ENCODE results near the gene RPS21. TPM values are rescaled to one million over a fixed set of nuclear protein-coding genes. Genes with fewer than 3 reads are reported as not detected.

Gene RPS21
- total RNA-seq, 1 experiment from 2014 or later: 2,488 TPM

- peak overlapping the region; percentile 98 for H3K27ac ChIP-seq (ENCODE audit: low read depth, low read length)
- peak overlapping the region; percentile 100 for H3K4me2 ChIP-seq (ENCODE audit: low read length)
- H3K9me3 ChIP-seq (ENCODE audit: control insufficient read depth in 1 of 2, insufficient read depth in 1 of 2, low read depth in 1 of 2, low read length in 2 of 2): no peaks in the 10 kb centered on the region
- RAD21 ChIA-PET (ENCODE audit: low non-redundant PET in 1 of 2, low total read pairs in 2 of 2, uncharacterized antibody in 2 of 2, unreplicated experiment in 2 of 2): no interaction called here
- ATAC-seq: peak; percentile 28
- no peaks in the 10 kb centered on the region for H3K27me3 ChIP-seq (ENCODE audit: insufficient read depth, low read length)
- peaks cover 80 to 90% of the 10 kb centered on the region in 2 experiments for H3K4me1 ChIP-seq (ENCODE audit: control insufficient read depth in 1 of 2, insufficient read depth in 2 of 2, low read length in 2 of 2)
- no peaks in the 10 kb centered on the region for H3K9me2 ChIP-seq (ENCODE audit: insufficient read depth)
- TF ChIP-seq SP1 (IDR thresholded peaks at IDR 0.05; ENCODE audit: low read depth) (no peak), FOSL1 (IDR thresholded peaks at IDR 0.05; ENCODE audit: low read depth) (no peak), POLR2AphosphoS5 (IDR thresholded peaks at IDR 0.05; ENCODE audit: low read depth, low read length) (peak; percentile 26; the same call in 1 of the 2 replicates)
- peak overlapping the region; percentile 83 to 88 for H3K4me3 ChIP-seq (replicated peaks in 1 of 2; ENCODE audit: low read depth in 1 of 2, low read length in 2 of 2)
- intact Hi-C loops (cut with micrococcal nuclease): loop anchor here (5.0 kb wide), 1 partner anchor 64 kb away; the partner anchor contains the start of gene ADRM1
- H3K36me3 ChIP-seq (ENCODE audit: control insufficient read depth in 1 of 2, insufficient read depth in 2 of 2, low read length in 2 of 2): no peaks in the 10 kb centered on the region
- peak overlapping the region; percentile 94 for H3K9ac ChIP-seq (ENCODE audit: low read length)
- H4K20me1 ChIP-seq (ENCODE audit: insufficient read depth): no peaks in the 10 kb centered on the region
- CTCF ChIA-PET: interaction anchor here (2.2 kb wide), 1 partner anchor 17 kb away, joined by 10 read pairs; no protein-coding TSS in a partner anchor
- no peak for DNase-seq (ENCODE audit: low read depth, low spot score)
- POLR2A ChIA-PET: interaction anchor here (0.9 to 2.6 kb wide), 4 partner anchors 9 to 20 kb away, joined by 3 to 12 read pairs (median 8); partner anchors contain the start of gene RPS21
- no peak overlapping the region for H2AFZ ChIP-seq (ENCODE audit: low read depth, low read length, poor library complexity, severe bottlenecking)
- peaks cover 60% of the 10 kb centered on the region for H3K79me2 ChIP-seq (ENCODE audit: insufficient read depth, low read length)
- TSS peak; percentile 84 for BruUV-seq (replicated peaks)
These were observed 21.0 kb upstream of the RPS21 start for GRCh38 chr20:62365814-62366369.

- Histone ChIP-seq H3K27ac (ENCODE audit: low read depth, low read length) (peak overlapping the region; percentile 98), H3K79me2 (ENCODE audit: insufficient read depth, low read length) (peaks cover 54% of the 10 kb centered on the region), H3K9me2 (ENCODE audit: insufficient read depth) (no peaks in the 10 kb centered on the region), H3K4me1 (ENCODE audit: control insufficient read depth in 1 of 2, insufficient read depth in 2 of 2, low read length in 2 of 2) (peaks cover 78 to 90% of the 10 kb centered on the region in 2 experiments), H3K4me2 (ENCODE audit: low read length) (peak overlapping the region; percentile 100), H3K36me3 (ENCODE audit: control insufficient read depth in 1 of 2, insufficient read depth in 2 of 2, low read length in 2 of 2) (no peaks in the 10 kb centered on the region), H3K4me3 (replicated peaks in 1 of 2; ENCODE audit: low read depth in 1 of 2, low read length in 2 of 2) (peak overlapping the region; percentile 83 to 88), H3K9me3 (ENCODE audit: control insufficient read depth in 1 of 2, insufficient read depth in 1 of 2, low read depth in 1 of 2, low read length in 2 of 2) (no peaks in the 10 kb centered on the region), H4K20me1 (ENCODE audit: insufficient read depth) (no peaks in the 10 kb centered on the region), H2AFZ (ENCODE audit: low read depth, low read length, poor library complexity, severe bottlenecking) (no peak overlapping the region), H3K27me3 (ENCODE audit: insufficient read depth, low read length) (no peaks in the 10 kb centered on the region), H3K9ac (ENCODE audit: low read length) (peak overlapping the region; percentile 94)
- TF ChIP-seq ZFX (IDR thresholded peaks at IDR 0.05) (peak; percentile 58; the same call in 1 of the 2 replicates), EZH2 (IDR thresholded peaks at IDR 0.05) (no peak), POLR2AphosphoS5 (IDR thresholded peaks at IDR 0.05; ENCODE audit: low read depth, low read length) (peak; percentile 19; the same call in 1 of the 2 replicates)
- peak; percentile 23 for ATAC-seq
- no peak for DNase-seq (ENCODE audit: low read depth, low spot score)
- POLR2A ChIA-PET: interaction anchor here (0.9 to 2.6 kb wide), 3 partner anchors 8 to 20 kb away, joined by 3 to 12 read pairs (median 12); partner anchors contain the start of gene RPS21
- intact Hi-C loops (cut with micrococcal nuclease): loop anchor here (5.0 kb wide), 1 partner anchor 64 kb away; the partner anchor contains the start of gene ADRM1
- BruUV-seq (replicated peaks): no TSS peak
- RAD21 ChIA-PET (ENCODE audit: low non-redundant PET in 1 of 2, low total read pairs in 2 of 2, uncharacterized antibody in 2 of 2, unreplicated experiment in 2 of 2): no interaction called here
- CTCF ChIA-PET: interaction anchor here (2.2 kb wide), 1 partner anchor 16 kb away, joined by 10 read pairs; no protein-coding TSS in a partner anchor
These were observed 20.4 kb upstream of the RPS21 start for GRCh38 chr20:62366370-62367135.

Measured in HCT116 (cell line).